ENCODE data around the gene GSG1L.

- TF ChIP-seq FOXK2 (IDR thresholded peaks at IDR 0.05) (no peak), PKNOX1 (IDR thresholded peaks at IDR 0.05) (no peak), SUZ12 (IDR thresholded peaks at IDR 0.05) (no peak), FOXA1 (IDR thresholded peaks at IDR 0.05) (no peak), BHLHE40 (IDR thresholded peaks at IDR 0.05; ENCODE audit: borderline replicate concordance) (no peak), FOXM1 (IDR thresholded peaks at IDR 0.05; ENCODE audit: borderline replicate concordance) (no peak), L3MBTL2 (conservative IDR thresholded peaks at IDR 0.05) (no peak), SP1 (IDR thresholded peaks at IDR 0.05) (no peak), ZNF384 (IDR thresholded peaks at IDR 0.05) (no peak), ARNT (IDR thresholded peaks at IDR 0.05) (no peak), TARDBP (IDR thresholded peaks at IDR 0.05) (no peak), CTBP1 (IDR thresholded peaks at IDR 0.05; ENCODE audit: borderline replicate concordance) (no peak), NFRKB (IDR thresholded peaks at IDR 0.05) (no peak), LEF1 (IDR thresholded peaks at IDR 0.05; ENCODE audit: borderline replicate concordance) (no peak)
Measured at GRCh38 chr16:28087140-28087660, 23.7 kb upstream of the GSG1L start.
